ENCODE data around the gene ODAPH.
"Not testable (repeated sequence)": the region's sequence is repeated elsewhere in the genome, so short reads cannot be mapped to it uniquely, and the experiment has no call there.

ODAPH gene

DNA sequence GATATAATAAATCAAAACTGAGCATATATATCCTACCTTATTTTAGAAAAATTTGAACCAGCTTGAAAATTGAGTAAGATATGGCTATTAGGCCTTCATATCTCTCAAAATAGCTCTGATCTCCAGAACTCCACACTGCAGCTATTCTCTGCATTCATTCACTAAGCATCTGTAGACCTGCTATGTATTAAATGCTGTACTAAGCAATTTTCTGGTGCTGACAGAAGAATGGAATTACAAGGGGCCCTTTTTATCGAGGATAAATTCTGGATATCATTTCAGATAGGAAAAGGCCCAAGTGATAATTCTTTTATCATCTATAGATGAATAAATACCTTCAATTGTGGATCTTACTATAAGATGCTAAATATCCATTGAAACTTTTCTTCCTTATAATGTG, 39.7 kb upstream of the ODAPH start:
- no peak overlapping the region for H3K18ac ChIP-seq (ENCODE audit: low read length)
- no peak overlapping the region for H3K4me2 ChIP-seq (ENCODE audit: insufficient read depth, low read length, poor library complexity, severe bottlenecking)
- H4K8ac ChIP-seq (ENCODE audit: low read depth, low read length), result no peak overlapping the region
- H3K4ac ChIP-seq (ENCODE audit: low read length), result no peak overlapping the region
- H3K4me1 ChIP-seq (ENCODE audit: control insufficient read depth in 2 of 2, insufficient read depth in 1 of 2, low read depth in 1 of 2, low read length in 2 of 2), result peaks cover 6 to 13% of the 10 kb centered on the region in 2 donors
- no peak overlapping the region for H3K23ac ChIP-seq (ENCODE audit: low read depth, low read length, poor library complexity)
- no peak overlapping the region for H2AK5ac ChIP-seq (ENCODE audit: low read depth, low read length)
- no peaks in the 10 kb centered on the region for H3K79me1 ChIP-seq (ENCODE audit: low read depth, low read length)
- H4K91ac ChIP-seq (ENCODE audit: low read depth, low read length, poor library complexity), result no peak overlapping the region
- H3K27me3 ChIP-seq (ENCODE audit: control insufficient read depth in 3 of 3, insufficient read depth in 3 of 3, low read depth in 1 of 3, low read length in 3 of 3), result no peaks in the 10 kb centered on the region
- no peak overlapping the region for H3K27ac ChIP-seq (replicated peaks; ENCODE audit: low read length)
- WGBS, 2 donors (ENCODE audit: extremely low coverage in 2 of 2, insufficient read length in 2 of 2, insufficient replicate concordance in 1 of 2), result no CpG with 5 or more reads among the region's 1 CpG
- no peak overlapping the region for H2BK12ac ChIP-seq (ENCODE audit: low read length)
- H3K14ac ChIP-seq (ENCODE audit: low read length), result no peak overlapping the region
- peaks cover 6 to 45% of the 10 kb centered on the region in 2 donors for H3K36me3 ChIP-seq (replicated peaks in 1 of 2; ENCODE audit: control insufficient read depth in 2 of 2, insufficient read depth in 2 of 2, low read length in 2 of 2)
- no peak overlapping the region for H2BK5ac ChIP-seq (ENCODE audit: low read length)
- H3K4me3 ChIP-seq (ENCODE audit: low read length in 2 of 2), result no peak overlapping the region
- H3K9me3 ChIP-seq (replicated peaks in 1 of 2; ENCODE audit: control insufficient read depth in 2 of 2, insufficient read depth in 1 of 2, low read depth in 1 of 2, low read length in 2 of 2), result peaks cover 0 to 5% of the 10 kb centered on the region in 2 donors
- H2BK120ac ChIP-seq (ENCODE audit: low read depth, low read length), result no peak overlapping the region
- no peak overlapping the region for H2BK15ac ChIP-seq (ENCODE audit: low read length)
- no peak overlapping the region for H2AFZ ChIP-seq (ENCODE audit: low read length)
- H3K9ac ChIP-seq (ENCODE audit: low read depth, low read length, poor library complexity), result no peak overlapping the region
- no peak for DNase-seq (ENCODE audit: low spot score)

DNA sequence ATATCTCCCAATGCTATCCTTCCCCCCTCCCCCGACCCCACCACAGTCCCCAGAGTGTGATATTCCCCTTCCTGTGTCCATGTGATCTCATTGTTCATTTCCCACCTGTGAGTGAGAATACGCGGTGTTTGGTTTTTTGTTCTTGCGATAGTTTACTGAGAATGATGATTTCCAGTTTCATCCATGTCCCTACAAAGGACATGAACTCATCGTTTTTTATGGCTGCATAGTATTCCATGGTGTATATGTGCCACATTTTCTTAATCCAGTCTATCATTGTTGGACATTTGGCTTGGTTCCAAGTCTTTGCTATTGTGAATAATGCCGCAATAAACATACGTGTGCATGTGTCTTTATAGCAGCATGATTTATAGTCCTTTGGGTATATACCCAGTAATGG, 36.4 kb upstream of the ODAPH start:
- H3K4me1 ChIP-seq (ENCODE audit: control insufficient read depth in 2 of 2, insufficient read depth in 1 of 2, low read depth in 1 of 2, low read length in 2 of 2); DNase-seq (ENCODE audit: low spot score); H2BK15ac ChIP-seq (ENCODE audit: low read length); H2BK12ac ChIP-seq (ENCODE audit: low read length); H2BK120ac ChIP-seq (ENCODE audit: low read depth, low read length); H3K79me1 ChIP-seq (ENCODE audit: low read depth, low read length); H4K91ac ChIP-seq (ENCODE audit: low read depth, low read length, poor library complexity); H3K4me3 ChIP-seq (ENCODE audit: low read length in 2 of 2); H2AFZ ChIP-seq (ENCODE audit: low read length); H3K27me3 ChIP-seq (ENCODE audit: control insufficient read depth in 3 of 3, insufficient read depth in 3 of 3, low read depth in 1 of 3, low read length in 3 of 3); H3K23ac ChIP-seq (ENCODE audit: low read depth, low read length, poor library complexity); H3K27ac ChIP-seq (replicated peaks; ENCODE audit: low read length); H3K4ac ChIP-seq (ENCODE audit: low read length); H4K8ac ChIP-seq (ENCODE audit: low read depth, low read length); H3K9ac ChIP-seq (ENCODE audit: low read depth, low read length, poor library complexity); H3K9me3 ChIP-seq (replicated peaks in 1 of 2; ENCODE audit: control insufficient read depth in 2 of 2, insufficient read depth in 1 of 2, low read depth in 1 of 2, low read length in 2 of 2); H3K4me2 ChIP-seq (ENCODE audit: insufficient read depth, low read length, poor library complexity, severe bottlenecking); H3K18ac ChIP-seq (ENCODE audit: low read length); H2AK5ac ChIP-seq (ENCODE audit: low read depth, low read length); H3K14ac ChIP-seq (ENCODE audit: low read length); H2BK5ac ChIP-seq (ENCODE audit: low read length): not testable (repeated sequence)
- H3K36me3 ChIP-seq (replicated peaks in 1 of 2; ENCODE audit: control insufficient read depth in 2 of 2, insufficient read depth in 2 of 2, low read length in 2 of 2), result peaks cover 6 to 75% of the 10 kb centered on the region in 2 donors
- WGBS, 2 donors (ENCODE audit: extremely low coverage in 2 of 2, insufficient read length in 2 of 2, insufficient replicate concordance in 1 of 2), result no CpG with 5 or more reads among the region's 7 CpGs

DNA sequence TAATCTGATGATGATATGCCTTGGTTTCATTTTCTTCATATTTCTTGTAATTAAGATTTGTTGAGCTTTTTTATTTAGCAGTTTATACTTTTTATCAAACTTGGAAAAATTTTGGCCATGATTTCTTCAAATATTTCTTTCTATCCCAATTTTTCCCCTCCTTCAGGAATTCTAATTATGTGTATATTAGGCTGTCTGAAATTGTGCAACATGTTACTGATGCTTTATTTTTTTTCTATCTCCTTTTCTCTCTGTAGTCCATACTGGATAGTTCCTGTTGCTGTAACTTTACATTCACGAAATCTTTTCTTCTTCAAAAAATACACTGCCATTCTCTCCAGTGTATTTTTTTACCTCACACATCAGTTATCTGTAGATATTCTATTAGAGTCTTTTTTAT, 30.8 kb upstream of the ODAPH start:
- Histone ChIP-seq H2BK12ac (ENCODE audit: low read length) (no peak overlapping the region), H3K14ac (ENCODE audit: low read length) (no peak overlapping the region), H3K4me2 (ENCODE audit: insufficient read depth, low read length, poor library complexity, severe bottlenecking) (no peak overlapping the region), H4K91ac (ENCODE audit: low read depth, low read length, poor library complexity) (no peak overlapping the region), H3K27me3 (ENCODE audit: control insufficient read depth in 3 of 3, insufficient read depth in 3 of 3, low read depth in 1 of 3, low read length in 3 of 3) (no peaks in the 10 kb centered on the region), H3K4ac (ENCODE audit: low read length) (no peak overlapping the region), H3K18ac (ENCODE audit: low read length) (no peak overlapping the region), H2BK5ac (ENCODE audit: low read length) (no peak overlapping the region), H3K9ac (ENCODE audit: low read depth, low read length, poor library complexity) (no peak overlapping the region), H2BK15ac (ENCODE audit: low read length) (no peak overlapping the region), H3K23ac (ENCODE audit: low read depth, low read length, poor library complexity) (no peak overlapping the region), H3K4me3 (ENCODE audit: low read length in 2 of 2) (no peak overlapping the region), H3K79me1 (ENCODE audit: low read depth, low read length) (no peaks in the 10 kb centered on the region), H2AFZ (ENCODE audit: low read length) (no peak overlapping the region), H3K36me3 (replicated peaks in 1 of 2; ENCODE audit: control insufficient read depth in 2 of 2, insufficient read depth in 2 of 2, low read length in 2 of 2) (peaks cover 3 to 98% of the 10 kb centered on the region in 2 donors), H3K4me1 (ENCODE audit: control insufficient read depth in 2 of 2, insufficient read depth in 1 of 2, low read depth in 1 of 2, low read length in 2 of 2) (no peaks in the 10 kb centered on the region), H3K9me3 (replicated peaks in 1 of 2; ENCODE audit: control insufficient read depth in 2 of 2, insufficient read depth in 1 of 2, low read depth in 1 of 2, low read length in 2 of 2) (peaks cover 0 to 1% of the 10 kb centered on the region in 2 donors), H4K8ac (ENCODE audit: low read depth, low read length) (no peak overlapping the region), H2BK120ac (ENCODE audit: low read depth, low read length) (no peak overlapping the region), H2AK5ac (ENCODE audit: low read depth, low read length) (no peak overlapping the region), H3K27ac (replicated peaks; ENCODE audit: low read length) (no peak overlapping the region)
- no peak for DNase-seq (ENCODE audit: low spot score)
- no CpG with 5 or more reads among the region's 1 CpG for WGBS, 2 donors (ENCODE audit: extremely low coverage in 2 of 2, insufficient read length in 2 of 2, insufficient replicate concordance in 1 of 2)

DNA sequence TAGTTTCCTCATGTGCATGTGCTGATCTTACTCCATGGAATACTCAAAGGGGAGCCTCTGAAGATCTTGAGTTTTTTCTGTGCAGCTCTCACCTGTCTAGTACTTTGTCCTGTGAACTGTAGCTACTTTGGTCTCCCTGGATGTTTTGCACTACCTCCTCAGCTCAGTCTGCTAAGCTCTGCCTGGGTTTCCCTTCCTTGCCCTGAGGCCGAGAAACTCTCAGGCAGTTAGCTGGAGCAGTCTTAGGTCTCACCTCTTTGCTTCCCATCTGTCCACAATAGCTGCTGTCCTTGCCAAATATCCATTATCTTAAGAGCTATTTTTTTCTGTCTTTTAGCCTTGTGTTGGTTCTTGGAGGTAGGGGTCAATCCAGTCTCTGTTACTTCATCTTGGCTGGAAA, 30.0 kb upstream of the ODAPH start:
- Histone ChIP-seq H3K4me2 (ENCODE audit: insufficient read depth, low read length, poor library complexity, severe bottlenecking) (no peak overlapping the region), H2AFZ (ENCODE audit: low read length) (no peak overlapping the region), H3K27me3 (ENCODE audit: control insufficient read depth in 3 of 3, insufficient read depth in 3 of 3, low read depth in 1 of 3, low read length in 3 of 3) (no peaks in the 10 kb centered on the region), H3K18ac (ENCODE audit: low read length) (no peak overlapping the region), H2AK5ac (ENCODE audit: low read depth, low read length) (no peak overlapping the region), H3K79me1 (ENCODE audit: low read depth, low read length) (no peaks in the 10 kb centered on the region), H2BK15ac (ENCODE audit: low read length) (no peak overlapping the region), H2BK120ac (ENCODE audit: low read depth, low read length) (no peak overlapping the region), H2BK5ac (ENCODE audit: low read length) (no peak overlapping the region), H3K9me3 (replicated peaks in 1 of 2; ENCODE audit: control insufficient read depth in 2 of 2, insufficient read depth in 1 of 2, low read depth in 1 of 2, low read length in 2 of 2) (peaks cover 0 to 4% of the 10 kb centered on the region in 2 donors), H3K4me1 (ENCODE audit: control insufficient read depth in 2 of 2, insufficient read depth in 1 of 2, low read depth in 1 of 2, low read length in 2 of 2) (no peaks in the 10 kb centered on the region), H3K4me3 (ENCODE audit: low read length in 2 of 2) (no peak overlapping the region), H4K91ac (ENCODE audit: low read depth, low read length, poor library complexity) (no peak overlapping the region), H3K9ac (ENCODE audit: low read depth, low read length, poor library complexity) (no peak overlapping the region), H3K14ac (ENCODE audit: low read length) (no peak overlapping the region), H2BK12ac (ENCODE audit: low read length) (no peak overlapping the region), H3K27ac (replicated peaks; ENCODE audit: low read length) (no peak overlapping the region), H3K23ac (ENCODE audit: low read depth, low read length, poor library complexity) (no peak overlapping the region), H3K4ac (ENCODE audit: low read length) (no peak overlapping the region), H4K8ac (ENCODE audit: low read depth, low read length) (no peak overlapping the region), H3K36me3 (replicated peaks in 1 of 2; ENCODE audit: control insufficient read depth in 2 of 2, insufficient read depth in 2 of 2, low read length in 2 of 2) (peaks cover 7 to 98% of the 10 kb centered on the region in 2 donors)
- no peak for DNase-seq (ENCODE audit: low spot score)
- WGBS, 2 donors (ENCODE audit: extremely low coverage in 2 of 2, insufficient read length in 2 of 2, insufficient replicate concordance in 1 of 2), result no CpG with 5 or more reads among the region's 1 CpG
